ENCODE data around the gene PPM1L.

GRCh38 chr3:161073181-161073580 is 317.1 kb downstream of the PPM1L start:
- TF ChIP-seq CTCF (IDR thresholded peaks at IDR 0.05) = no peak
- TF ChIP-seq POLR2A (IDR thresholded peaks at IDR 0.05) = no peak
- no peak for TF ChIP-seq EP300 (IDR thresholded peaks at IDR 0.05)

Data from suprapubic skin (tissue), 3 donors.